ENCODE measurements around the gene TYROBP. TPM values are rescaled to one million over a fixed set of nuclear protein-coding genes. Genes with fewer than 3 reads are reported as not detected.

TYROBP gene
- total RNA-seq, 1 donor from 2014 or later: not detected

GRCh38 chr19:35928507-35928906 is 20.4 kb upstream of the TYROBP start:
- H3K4me1 Mint-ChIP-seq: peaks cover 14% of the 10 kb centered on the region
- H3K27me3 Mint-ChIP-seq (ENCODE audit: low read depth): peaks cover 34% of the 10 kb centered on the region
- no peak overlapping the region for H3K4me3 Mint-ChIP-seq
- no peak overlapping the region for H3K27ac Mint-ChIP-seq (ENCODE audit: unreplicated experiment)
- DNase-seq (ENCODE audit: low read depth, low spot score): no peak
- no peaks in the 10 kb centered on the region for H3K9me3 Mint-ChIP-seq
- no peak for TF ChIP-seq CTCF (conservative IDR thresholded peaks at IDR 0.05)
- H3K36me3 Mint-ChIP-seq (ENCODE audit: low read depth): no peaks in the 10 kb centered on the region

- Mint-ChIP-seq H3K4me3 (no peak overlapping the region), H3K9me3 (no peaks in the 10 kb centered on the region), H3K27me3 (ENCODE audit: low read depth) (peaks cover 40% of the 10 kb centered on the region), H3K4me1 (no peaks in the 10 kb centered on the region), H3K27ac (ENCODE audit: unreplicated experiment) (no peak overlapping the region), H3K36me3 (ENCODE audit: low read depth) (no peaks in the 10 kb centered on the region)
- no peak for DNase-seq (ENCODE audit: low read depth, low spot score)
- TF ChIP-seq CTCF (conservative IDR thresholded peaks at IDR 0.05): no peak
Observed at GRCh38 chr19:35925501-35925900, 17.4 kb upstream of the TYROBP start.

- Mint-ChIP-seq H3K4me3 (no peak overlapping the region), H3K9me3 (no peaks in the 10 kb centered on the region), H3K4me1 (no peaks in the 10 kb centered on the region), H3K27me3 (ENCODE audit: low read depth) (peaks cover 30% of the 10 kb centered on the region), H3K27ac (ENCODE audit: unreplicated experiment) (no peak overlapping the region), H3K36me3 (ENCODE audit: low read depth) (no peaks in the 10 kb centered on the region)
- no peak for DNase-seq (ENCODE audit: low read depth, low spot score)
- no peak for TF ChIP-seq CTCF (conservative IDR thresholded peaks at IDR 0.05)
Observed at GRCh38 chr19:35921012-35921411, 12.9 kb upstream of the TYROBP start.

GRCh38 chr19:35919306-35919705 is 11.2 kb upstream of the TYROBP start:
- TF ChIP-seq CTCF (conservative IDR thresholded peaks at IDR 0.05): no peak

GRCh38 chr19:35915443-35915842 is 7.3 kb upstream of the TYROBP start:
- Mint-ChIP-seq H3K27ac (ENCODE audit: unreplicated experiment) (no peak overlapping the region), H3K9me3 (no peaks in the 10 kb centered on the region), H3K36me3 (ENCODE audit: low read depth) (no peaks in the 10 kb centered on the region), H3K4me1 (no peaks in the 10 kb centered on the region), H3K27me3 (ENCODE audit: low read depth) (peaks cover 19% of the 10 kb centered on the region), H3K4me3 (no peak overlapping the region)
- no peak for DNase-seq (ENCODE audit: low read depth, low spot score)
- no peak for TF ChIP-seq CTCF (conservative IDR thresholded peaks at IDR 0.05)

More at GRCh38 chr19:35919306-35919705, 11.2 kb upstream of the TYROBP start:
- no peak for DNase-seq (ENCODE audit: low read depth, low spot score)
- Mint-ChIP-seq H3K4me3 (no peak overlapping the region), H3K27me3 (ENCODE audit: low read depth) (peaks cover 25% of the 10 kb centered on the region), H3K36me3 (ENCODE audit: low read depth) (no peaks in the 10 kb centered on the region), H3K27ac (ENCODE audit: unreplicated experiment) (no peak overlapping the region), H3K9me3 (no peaks in the 10 kb centered on the region), H3K4me1 (no peaks in the 10 kb centered on the region)

- DNase-seq (ENCODE audit: low read depth, low spot score): no peak
- H3K4me1 Mint-ChIP-seq: no peaks in the 10 kb centered on the region
- H3K27me3 Mint-ChIP-seq (ENCODE audit: low read depth): peaks cover 22% of the 10 kb centered on the region
- no peak for TF ChIP-seq CTCF (conservative IDR thresholded peaks at IDR 0.05)
- H3K9me3 Mint-ChIP-seq: no peaks in the 10 kb centered on the region
- no peak overlapping the region for H3K4me3 Mint-ChIP-seq
- no peaks in the 10 kb centered on the region for H3K36me3 Mint-ChIP-seq (ENCODE audit: low read depth)
- H3K27ac Mint-ChIP-seq (ENCODE audit: unreplicated experiment): no peak overlapping the region
Observed at GRCh38 chr19:35913589-35913988, 5.5 kb upstream of the TYROBP start.
